Limb (tissue), 2 donors: ENCODE measurements around the gene IFIT3.

Experiments used
- DNase-seq, 2 donors: peaks; one replicate each; pipeline ENCODE4 v3.0.0-alpha.2; 2016; ENCODE audit errors: extremely low spot score in 2 of 2

The IFIT3 gene

GRCh38 chr10:89355394-89355931 is 27.7 kb downstream of the IFIT3 start:
- DNase-seq = no peak

GRCh38 chr10:89357096-89357495 is 29.3 kb downstream of the IFIT3 start:
- no peak for DNase-seq

GRCh38 chr10:89357975-89358374 is 30.2 kb downstream of the IFIT3 start:
- DNase-seq = no peak

- no peak for DNase-seq
Measured at GRCh38 chr10:89360157-89360556, 32.4 kb downstream of the IFIT3 start.

- DNase-seq = no peak
Measured at GRCh38 chr10:89362929-89363328, 35.1 kb downstream of the IFIT3 start.

GRCh38 chr10:89363729-89364442 is 36.1 kb downstream of the IFIT3 start:
- no peak for DNase-seq

GRCh38 chr10:89364531-89364930 is 36.7 kb downstream of the IFIT3 start:
- no peak for DNase-seq

- no peak for DNase-seq
Measured at GRCh38 chr10:89367529-89367928, 39.7 kb downstream of the IFIT3 start.

- DNase-seq = no peak
Measured at GRCh38 chr10:89368129-89368528, 40.3 kb downstream of the IFIT3 start.

- peak in 1 of 2 donors; percentile 69 for DNase-seq
Measured at GRCh38 chr10:89369156-89370105, 41.6 kb downstream of the IFIT3 start.

GRCh38 chr10:89371079-89371478 is 43.3 kb downstream of the IFIT3 start:
- no peak for DNase-seq

GRCh38 chr10:89371987-89372386 is 44.2 kb downstream of the IFIT3 start:
- DNase-seq = no peak

- DNase-seq = peak in 1 of 2 donors; percentile 51
Measured at GRCh38 chr10:89373916-89374711, 46.3 kb downstream of the IFIT3 start.

GRCh38 chr10:89374713-89375141 is 46.9 kb downstream of the IFIT3 start:
- DNase-seq = no peak

- DNase-seq = no peak
Measured at GRCh38 chr10:89377705-89378637, 50.2 kb downstream of the IFIT3 start, which contains the start of gene IFIT1B. Gene IFIT1B (plus strand): TSS chr10:89378056. CDS start chr10:89378136, 80 bp downstream.

- DNase-seq = no peak
Measured at GRCh38 chr10:89379103-89379502, 51.3 kb downstream of the IFIT3 start.

- no peak for DNase-seq
Measured at GRCh38 chr10:89382757-89383156, 55.0 kb downstream of the IFIT3 start.

- no peak for DNase-seq
Measured at GRCh38 chr10:89384474-89385340, 56.9 kb downstream of the IFIT3 start.

- DNase-seq = no peak
Measured at GRCh38 chr10:89388806-89389205, 61.0 kb downstream of the IFIT3 start.
